Measurements from ENCODE around the gene AAR2.

GRCh38 chr20:36251426-36251825 lies 15.1 kb downstream of the AAR2 start:
- TF ChIP-seq POLR2A (IDR thresholded peaks at IDR 0.05) (no peak), CTCF (IDR thresholded peaks at IDR 0.05) (no peak)

Measured in tibial nerve (tissue), 3 donors.